WI38 (cell line): Measurements from ENCODE around the gene CLIC4.
"Not testable (repeated sequence)": the region's sequence is repeated elsewhere in the genome, so short reads cannot be mapped to it uniquely, and the experiment has no call there.

Experiments
- H3K4me3 ChIP-seq: 2 replicates; pipeline ENCODE4 v1.5.1; 2011; ENCODE audit warnings: low read depth, mild to moderate bottlenecking, control low read depth, low read length
- CTCF ChIP-seq: IDR thresholded peaks from 2 replicates; pipeline ENCODE4 v1.5.1; 2012; ENCODE audit warnings: low read depth, mild to moderate bottlenecking, control low read depth, low read length

Gene CLIC4

GRCh38 chr1:24806588-24806987, 61.3 kb downstream of the CLIC4 start:
- TF ChIP-seq CTCF: no peak
- H3K4me3 ChIP-seq: no peak overlapping the region

GRCh38 chr1:24811494-24811893, 66.2 kb downstream of the CLIC4 start:
- H3K4me3 ChIP-seq: not testable (repeated sequence)

DNA sequence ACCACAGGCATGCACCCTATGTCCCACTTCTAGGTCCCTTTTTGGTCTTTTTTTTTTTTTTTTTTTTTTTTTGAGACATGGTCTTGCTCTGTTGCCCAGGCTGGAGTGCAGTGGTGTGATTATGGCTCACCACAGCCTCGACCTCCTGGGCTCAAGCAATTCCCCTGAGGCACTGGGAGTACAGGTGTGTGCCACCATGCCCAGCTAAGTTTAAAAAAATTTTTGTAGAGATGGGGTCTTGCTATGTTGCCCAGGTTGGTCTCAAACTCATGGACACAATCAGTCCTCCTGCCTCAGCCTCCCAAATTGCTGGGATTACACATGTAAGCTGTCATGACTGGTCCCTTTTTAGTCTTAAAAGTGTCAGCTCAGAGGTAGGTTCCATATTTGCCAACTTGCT, 75.0 kb downstream of the CLIC4 start:
- not testable (repeated sequence) for H3K4me3 ChIP-seq

- TF ChIP-seq CTCF: no peak
- H3K4me3 ChIP-seq: no peak overlapping the region
Observed at GRCh38 chr1:24822887-24823286, 77.6 kb downstream of the CLIC4 start.

DNA sequence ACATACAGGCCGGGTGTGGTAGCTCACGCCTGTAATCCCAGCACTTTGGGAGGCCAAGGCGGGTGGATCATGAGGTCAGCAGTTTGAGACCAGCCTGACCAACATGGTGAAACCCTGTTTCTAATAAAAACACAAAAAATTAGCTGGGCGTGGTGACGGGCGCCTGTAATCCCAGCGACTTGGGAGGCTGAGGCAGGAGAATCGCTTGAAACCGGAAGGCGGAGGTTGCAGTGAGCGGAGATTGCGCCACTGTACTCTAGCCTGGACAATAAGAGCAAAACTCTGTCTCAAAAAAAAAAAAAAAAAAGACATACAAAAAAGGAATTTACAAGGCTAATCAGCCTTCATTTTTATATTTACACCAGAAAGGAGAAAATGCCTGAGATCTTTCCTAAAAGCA, 78.2 kb downstream of the CLIC4 start:
- not testable (repeated sequence) for H3K4me3 ChIP-seq

DNA sequence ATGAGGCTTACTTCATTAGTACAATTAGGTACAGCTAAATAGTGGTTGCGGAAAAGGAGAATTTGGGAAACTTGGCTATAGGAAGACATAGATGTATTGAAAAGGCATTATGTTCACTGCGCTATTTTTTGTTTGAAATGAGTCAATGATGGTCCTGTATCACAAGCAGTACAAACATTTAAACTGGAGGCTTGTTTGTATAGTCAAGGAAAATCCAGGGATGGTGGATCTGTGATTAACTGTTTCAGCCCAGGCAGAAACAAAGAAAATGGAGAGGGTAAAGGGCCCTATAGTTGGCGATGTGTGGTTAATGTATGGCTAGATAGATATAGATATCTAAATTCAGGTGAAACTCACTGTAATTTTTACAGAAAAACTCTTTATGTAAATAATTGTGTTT, 79.9 kb downstream of the CLIC4 start:
- no peak for TF ChIP-seq CTCF
- H3K4me3 ChIP-seq: no peak overlapping the region

DNA sequence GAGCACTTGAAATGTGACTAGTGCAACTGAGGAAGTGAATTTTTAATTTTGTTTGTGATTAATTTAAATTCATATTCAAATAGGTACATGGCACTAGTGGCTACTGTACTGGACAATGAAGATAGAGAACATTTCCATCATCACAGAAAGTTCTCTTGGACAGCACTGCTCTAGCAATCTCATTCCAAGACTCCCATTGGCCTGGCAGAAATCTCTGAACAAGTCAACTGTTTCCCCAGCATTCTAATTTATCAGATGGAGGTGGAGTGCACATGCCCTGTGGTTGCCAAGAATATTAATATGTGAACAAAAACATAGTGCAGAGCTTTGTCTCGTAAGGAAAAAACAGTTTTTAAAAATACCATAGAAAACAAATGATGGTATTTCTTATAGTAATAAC, 81.3 kb downstream of the CLIC4 start:
- no peak overlapping the region for H3K4me3 ChIP-seq
- no peak for TF ChIP-seq CTCF

GRCh38 chr1:24827379-24828135, 82.3 kb downstream of the CLIC4 start:
- no peak overlapping the region for H3K4me3 ChIP-seq
- no peak for TF ChIP-seq CTCF

DNA sequence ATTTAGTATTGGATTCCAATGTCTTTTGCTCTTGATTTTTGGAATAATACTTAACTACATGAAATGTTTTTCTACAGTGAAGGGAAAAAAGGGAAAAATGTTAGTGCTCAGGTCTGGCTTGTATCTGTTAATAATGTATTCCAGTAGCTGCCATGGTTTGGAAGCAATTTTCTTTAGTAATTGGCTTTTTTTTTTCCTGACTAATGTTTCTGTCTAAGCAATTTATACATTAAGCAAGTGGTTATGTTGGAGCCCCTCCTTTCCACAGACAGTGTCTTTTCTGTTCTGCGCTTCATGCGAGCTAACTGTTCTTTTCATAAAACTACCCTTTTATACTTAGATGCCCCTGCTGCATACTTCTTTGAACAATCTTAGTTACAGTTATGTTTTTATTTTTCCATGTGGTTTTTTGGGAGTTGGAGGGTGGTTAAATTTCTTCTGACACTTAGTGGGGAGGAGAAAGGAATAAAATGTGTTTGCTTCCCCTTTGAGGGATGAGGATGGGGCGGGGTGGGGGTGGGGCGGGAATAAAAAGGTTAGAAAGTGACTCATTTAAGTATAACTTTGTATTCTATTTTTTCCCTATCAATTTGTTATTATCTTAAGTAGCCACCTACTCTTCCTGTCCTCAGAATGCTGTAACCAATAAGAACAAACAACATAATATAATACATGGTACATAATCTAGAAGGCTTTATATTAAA, 83.1 kb downstream of the CLIC4 start:
- TF ChIP-seq CTCF: no peak
- H3K4me3 ChIP-seq: no peak overlapping the region
